ENCODE data around the gene WNK2.

GRCh38 chr9:93267091-93267541 is 83.2 kb downstream of the WNK2 start:
- TF ChIP-seq, protein P1, sequence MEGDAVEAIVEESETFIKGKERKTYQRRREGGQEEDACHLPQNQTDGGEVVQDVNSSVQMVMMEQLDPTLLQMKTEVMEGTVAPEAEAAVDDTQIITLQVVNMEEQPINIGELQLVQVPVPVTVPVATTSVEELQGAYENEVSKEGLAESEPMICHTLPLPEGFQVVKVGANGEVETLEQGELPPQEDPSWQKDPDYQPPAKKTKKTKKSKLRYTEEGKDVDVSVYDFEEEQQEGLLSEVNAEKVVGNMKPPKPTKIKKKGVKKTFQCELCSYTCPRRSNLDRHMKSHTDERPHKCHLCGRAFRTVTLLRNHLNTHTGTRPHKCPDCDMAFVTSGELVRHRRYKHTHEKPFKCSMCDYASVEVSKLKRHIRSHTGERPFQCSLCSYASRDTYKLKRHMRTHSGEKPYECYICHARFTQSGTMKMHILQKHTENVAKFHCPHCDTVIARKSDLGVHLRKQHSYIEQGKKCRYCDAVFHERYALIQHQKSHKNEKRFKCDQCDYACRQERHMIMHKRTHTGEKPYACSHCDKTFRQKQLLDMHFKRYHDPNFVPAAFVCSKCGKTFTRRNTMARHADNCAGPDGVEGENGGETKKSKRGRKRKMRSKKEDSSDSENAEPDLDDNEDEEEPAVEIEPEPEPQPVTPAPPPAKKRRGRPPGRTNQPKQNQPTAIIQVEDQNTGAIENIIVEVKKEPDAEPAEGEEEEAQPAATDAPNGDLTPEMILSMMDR (IDR thresholded peaks at IDR 0.05; ENCODE audit: insufficient read depth, low read depth, low read length): no peak
- TF ChIP-seq EZH2 (IDR thresholded peaks at IDR 0.05; ENCODE audit: insufficient read depth, low read length): no peak
